GM21360 (cell line): ENCODE measurements around the gene GPATCH8.
"Not testable (repeated sequence)": the region's sequence is repeated elsewhere in the genome, so short reads cannot be mapped to it uniquely, and the experiment has no call there.

Experiments
- ATAC-seq: cut with Tn5 transposase; IDR thresholded peaks from one replicate; pipeline ENCODE4 v1.9.1; 2021; ENCODE audit warnings: mild to moderate bottlenecking, moderate library complexity; ENCODE audit not compliant: unreplicated experiment

The GPATCH8 gene

DNA sequence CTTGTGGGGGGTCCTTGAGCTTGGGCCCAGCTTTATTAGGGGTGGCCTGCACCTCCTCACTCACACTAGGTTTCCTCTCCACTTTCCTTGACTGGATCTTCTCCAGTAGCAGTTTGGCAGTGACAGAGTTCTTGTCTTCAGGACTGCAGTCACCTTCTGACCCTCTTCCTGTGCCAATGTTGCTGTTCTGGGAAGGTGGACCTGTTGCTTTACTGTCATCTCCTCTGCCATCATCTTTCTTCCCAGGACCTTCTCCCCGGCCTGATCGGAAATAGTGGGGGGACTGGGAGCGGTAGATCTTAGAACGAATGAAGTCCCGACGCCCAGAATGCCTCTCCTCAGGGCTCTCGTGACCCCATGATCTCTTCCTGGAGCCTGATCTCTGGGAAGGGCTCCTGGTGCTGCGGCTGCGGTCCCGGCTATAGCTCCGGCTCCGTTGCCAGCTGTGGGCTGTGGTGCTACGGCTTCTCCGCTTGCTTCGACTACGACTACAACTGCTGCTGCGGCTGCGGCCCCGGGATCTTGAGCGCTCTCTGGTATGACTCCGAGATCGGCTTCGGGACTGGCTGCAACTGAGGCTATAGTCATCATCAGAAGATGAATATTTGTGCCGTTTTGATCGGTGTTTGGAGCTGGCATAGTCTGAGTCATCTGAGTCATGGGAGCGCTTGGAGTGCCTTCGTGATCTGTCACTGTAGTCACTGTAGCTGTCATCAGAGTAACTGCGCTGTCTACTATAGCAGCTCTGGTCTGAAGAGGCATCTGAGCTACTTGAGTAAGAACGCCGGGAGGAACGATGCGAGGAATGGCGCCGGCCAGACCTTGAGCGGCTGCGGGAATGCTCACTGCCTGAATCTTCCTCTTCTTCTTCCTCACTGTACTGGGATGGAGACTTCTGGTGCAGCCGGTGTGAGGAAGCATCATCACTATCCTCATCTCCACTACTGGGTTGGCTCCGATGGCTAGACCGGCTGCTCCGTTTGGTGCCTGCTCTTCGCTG lies 104.2 kb downstream of the GPATCH8 start:
- ATAC-seq: no peak

DNA sequence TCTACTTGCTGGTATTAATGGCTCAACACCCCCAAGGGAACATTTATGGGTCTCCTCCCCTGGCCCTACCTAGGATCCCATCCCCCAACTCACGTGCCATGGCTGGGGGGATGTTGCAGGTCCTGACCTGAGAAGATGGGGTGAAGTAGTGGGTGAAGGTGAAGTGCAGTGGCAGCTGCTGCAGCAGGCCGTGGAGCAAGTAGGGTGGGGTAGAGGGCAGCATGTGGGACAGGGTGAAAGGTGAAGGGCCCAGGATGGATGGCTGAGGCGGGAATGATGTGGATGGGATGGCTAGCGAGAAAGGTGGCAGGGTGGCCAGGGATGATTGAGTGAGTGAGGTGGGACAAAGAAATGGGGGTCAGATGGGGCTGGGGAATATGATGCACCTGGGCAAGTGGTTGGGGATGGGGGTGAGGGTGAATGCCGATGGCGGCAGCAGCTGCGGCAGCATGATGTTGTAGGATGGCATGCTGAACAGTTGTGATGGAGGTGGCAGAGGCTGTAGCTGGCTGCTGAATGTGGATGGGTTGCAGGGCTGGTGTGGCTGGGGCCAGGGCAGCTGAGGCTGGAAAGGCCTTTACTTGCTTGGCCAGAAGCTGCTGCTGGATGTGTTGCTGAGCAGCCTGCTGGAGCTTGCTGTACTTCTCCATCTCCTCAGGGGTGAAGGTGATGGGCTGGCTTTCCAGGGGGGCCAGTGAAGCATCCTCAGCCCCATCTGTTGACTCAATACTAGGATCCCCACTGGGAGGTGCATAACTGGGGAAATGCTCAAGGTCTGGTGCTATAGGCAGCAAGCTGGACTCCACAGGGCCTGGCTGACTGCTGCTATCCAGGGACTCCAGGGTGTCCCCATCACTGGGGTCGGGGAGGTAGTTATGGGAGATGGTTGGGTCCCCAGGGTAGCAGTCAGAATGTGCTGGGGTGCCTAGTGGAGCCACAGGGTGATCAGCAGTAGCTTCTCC lies 105.4 kb downstream of the GPATCH8 start:
- no peak for ATAC-seq

DNA sequence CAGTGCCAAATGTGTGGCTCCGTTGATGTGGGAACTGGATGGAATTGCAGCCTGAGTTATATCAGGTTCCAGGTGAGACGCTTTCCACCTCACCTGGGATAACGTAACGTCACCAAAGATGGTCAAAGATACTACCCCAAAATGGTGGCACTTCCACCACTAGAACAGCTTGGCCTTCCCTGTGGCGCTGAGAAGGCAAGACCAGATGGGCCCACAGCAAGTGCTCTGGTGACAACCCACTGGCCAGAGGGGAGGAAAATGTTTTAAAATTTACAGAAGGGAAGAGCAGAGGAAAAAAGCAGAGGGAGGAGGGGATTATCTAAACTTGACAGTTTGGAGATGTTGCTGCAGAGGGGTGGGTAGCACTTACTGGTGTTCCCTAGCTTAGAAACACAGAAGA lies 106.3 kb downstream of the GPATCH8 start:
- no peak for ATAC-seq

DNA sequence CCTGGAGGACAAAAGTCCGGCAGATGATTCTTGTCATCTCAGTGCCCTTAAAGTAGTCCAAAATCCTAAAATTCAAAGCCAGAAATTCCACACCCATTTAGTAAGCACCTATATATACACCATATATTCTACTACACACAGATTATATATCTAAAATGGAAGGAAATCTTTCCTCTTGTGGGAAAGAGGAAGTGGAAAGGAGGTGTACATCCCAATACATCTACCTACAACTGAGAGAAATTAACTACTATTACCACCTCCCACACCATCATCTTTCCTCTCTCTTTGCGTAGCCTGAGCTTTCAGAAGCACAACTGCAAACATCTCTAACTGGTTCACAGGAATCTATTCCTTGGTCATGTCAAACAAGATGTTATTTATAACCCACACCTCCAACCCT lies 108.4 kb downstream of the GPATCH8 start:
- ATAC-seq: no peak

DNA sequence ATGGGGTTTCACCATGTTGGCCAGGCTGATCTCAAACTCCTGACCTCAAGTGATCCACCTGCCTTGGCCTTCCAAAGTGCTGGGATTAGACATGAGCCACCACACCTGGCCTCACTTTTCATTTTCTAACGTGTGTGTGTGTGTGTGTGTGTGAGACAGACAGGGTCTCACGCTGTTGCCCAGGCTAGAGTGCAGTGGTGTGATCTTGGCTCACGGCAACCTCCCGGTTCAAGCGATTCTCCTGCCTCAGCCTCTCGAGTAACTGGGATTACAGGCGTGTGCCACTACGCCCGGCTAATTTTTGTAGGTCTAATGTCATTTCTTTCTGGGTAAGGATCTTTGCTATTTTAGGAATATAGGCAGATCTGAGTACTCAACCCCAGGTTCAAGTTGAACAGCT lies 109.1 kb downstream of the GPATCH8 start:
- not testable (repeated sequence) for ATAC-seq

DNA sequence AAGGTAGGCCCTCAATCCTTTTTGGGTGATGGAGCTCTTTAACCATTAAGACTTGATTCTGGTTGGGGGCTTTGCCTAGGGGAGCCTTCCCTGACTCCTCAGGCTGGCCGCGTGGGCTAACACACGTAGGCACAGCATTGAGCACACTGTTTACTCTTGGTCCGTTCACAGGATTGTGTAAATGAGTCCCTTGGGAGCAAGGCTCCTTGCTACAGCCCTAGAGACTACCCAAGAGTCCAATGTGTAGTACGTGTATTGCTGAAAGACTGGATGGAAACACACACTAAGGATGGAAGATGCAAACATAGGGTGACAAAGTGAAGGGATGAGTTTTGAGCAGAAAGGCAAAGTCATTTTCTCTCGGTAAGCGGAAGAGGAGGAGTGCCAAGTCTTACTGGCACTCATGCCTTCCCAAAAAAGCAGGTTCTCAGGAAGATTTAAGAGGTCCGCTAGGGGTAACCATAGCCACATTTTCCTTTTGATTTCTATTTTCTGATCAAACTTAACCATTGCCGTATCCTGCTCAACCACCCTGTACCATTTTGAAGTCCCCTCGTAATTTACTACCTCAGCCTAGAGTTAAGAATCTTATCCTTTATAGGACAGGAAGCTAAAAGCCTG lies 112.8 kb downstream of the GPATCH8 start:
- no peak for ATAC-seq

DNA sequence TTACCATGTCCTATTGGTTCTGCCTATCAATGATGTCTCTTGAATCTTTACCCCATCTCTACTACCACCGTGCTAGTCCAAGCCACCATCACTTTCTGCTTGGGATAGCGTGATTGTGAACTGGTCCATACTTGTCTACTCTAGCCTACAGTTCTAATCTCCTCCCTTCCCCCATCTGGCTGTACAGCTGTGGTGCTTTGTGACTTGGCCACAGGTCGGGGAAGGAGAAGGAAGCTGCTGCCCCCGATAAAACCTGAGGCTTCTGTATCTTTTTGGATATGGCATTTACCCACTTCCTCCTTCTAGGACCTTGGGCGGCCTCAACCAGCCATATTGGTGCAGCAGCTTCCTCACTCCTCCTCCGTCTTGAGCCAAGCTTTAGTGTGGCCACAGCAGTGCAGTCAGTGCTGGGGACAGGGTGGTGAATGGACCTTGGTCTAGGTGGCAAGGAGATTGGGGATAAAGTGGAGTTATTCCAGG lies 113.4 kb downstream of the GPATCH8 start:
- ATAC-seq: no peak

DNA sequence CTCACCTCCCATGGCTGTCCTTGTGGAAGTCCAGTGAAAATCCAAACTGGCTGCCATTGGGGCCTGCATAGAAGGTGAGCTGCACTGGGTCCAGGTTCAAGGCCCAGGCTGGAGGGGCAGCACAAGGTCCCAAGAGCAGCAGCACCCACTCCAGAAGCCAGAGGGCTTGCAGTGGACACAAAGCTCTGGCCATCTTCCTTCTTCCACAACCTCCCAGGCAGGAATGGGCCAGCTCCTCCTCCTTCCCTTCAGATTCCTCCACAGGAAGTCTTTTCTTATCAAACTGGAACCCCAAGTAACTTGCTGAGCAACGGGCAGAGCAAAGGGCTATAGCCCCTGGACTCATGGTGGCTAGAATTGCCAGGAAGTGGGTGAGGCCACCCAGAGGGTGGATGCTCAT lies 113.9 kb downstream of the GPATCH8 start, which contains the start of gene ITGA2B:
Gene ITGA2B, minus strand, starts transcription at position 369 of the 400 bp plus-strand sequence. Its CDS starts 176 bp downstream, at position 193.
- ATAC-seq: no peak

DNA sequence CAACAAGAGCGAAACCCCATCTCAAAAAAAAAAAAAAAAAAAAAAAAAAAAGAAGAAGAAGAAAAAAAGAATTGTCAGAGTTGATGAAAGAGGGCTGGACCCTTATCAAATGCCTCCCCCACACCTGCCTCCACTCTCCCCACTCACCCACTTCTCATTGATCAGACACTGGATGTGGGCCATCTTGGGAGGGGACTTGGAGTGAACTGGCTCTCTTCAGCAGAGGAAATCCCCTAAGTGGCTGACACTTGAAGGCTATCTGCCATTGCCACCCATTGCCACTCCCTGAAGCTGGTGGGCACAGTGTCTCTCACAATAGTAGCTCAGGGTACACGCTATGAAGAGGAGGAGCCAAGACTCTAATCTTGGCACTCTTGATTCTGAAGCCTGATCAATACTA lies 115.4 kb downstream of the GPATCH8 start:
- ATAC-seq: no peak

DNA sequence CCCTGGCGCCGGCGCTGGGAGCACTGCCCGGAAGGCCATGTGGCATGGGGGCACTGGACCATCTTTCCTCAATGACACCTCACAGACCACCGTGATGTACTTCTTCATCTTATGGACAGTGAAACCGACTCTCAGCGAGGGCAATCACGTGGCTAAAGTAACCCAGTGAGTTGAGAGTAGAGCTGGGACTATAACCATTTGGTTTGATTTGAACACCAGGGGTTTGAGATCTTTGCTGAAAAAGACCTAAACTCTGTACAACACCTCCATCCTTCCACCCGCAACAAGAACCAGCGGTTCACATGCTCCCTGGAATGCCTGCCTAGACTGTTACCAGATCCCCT lies 117.1 kb downstream of the GPATCH8 start:
- no peak for ATAC-seq

DNA sequence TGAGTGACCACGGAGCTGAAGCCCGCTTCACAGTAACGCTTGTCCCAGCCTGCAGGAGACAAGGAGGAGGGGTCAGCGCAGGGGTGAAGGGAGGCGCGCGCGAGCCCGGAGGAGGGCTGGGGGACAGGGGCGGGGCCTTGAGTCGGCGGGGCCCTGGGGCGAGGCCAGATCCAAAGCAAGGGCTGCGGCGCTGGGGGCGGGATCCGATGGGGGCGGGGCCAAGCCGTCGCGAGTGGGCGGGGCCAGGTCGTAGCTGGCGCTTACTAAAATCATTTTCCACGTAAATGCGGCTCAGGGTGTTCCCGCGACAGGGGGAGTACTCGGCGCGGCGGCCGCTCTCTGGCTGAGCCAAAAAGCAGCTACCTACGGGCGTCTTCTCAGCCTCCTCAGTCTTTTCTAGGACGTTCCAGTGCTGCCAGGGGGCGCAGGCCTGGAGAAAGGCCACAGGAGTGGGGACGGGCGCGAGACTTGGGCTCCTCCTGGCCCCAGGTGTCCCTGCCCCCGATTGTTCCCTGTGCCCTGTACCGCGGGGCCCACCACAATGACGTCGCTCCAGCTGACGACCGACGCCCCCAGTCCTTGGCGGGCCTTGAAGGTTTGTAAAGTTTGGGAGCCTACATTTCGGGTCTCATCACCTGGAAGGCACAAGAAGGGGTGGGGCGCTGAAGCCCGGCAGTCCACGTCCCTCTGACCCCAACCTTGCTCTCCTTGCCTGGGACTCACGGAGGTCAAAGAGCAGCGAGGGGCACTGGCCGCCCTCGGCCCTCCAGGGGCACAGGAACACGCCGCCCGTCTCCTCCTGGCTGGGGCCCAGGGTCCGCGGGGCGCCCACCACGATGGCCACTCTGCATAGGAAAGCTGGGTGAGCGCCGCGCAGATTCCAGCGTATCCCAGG lies 117.7 kb downstream of the GPATCH8 start:
- ATAC-seq: peak; percentile 69

DNA sequence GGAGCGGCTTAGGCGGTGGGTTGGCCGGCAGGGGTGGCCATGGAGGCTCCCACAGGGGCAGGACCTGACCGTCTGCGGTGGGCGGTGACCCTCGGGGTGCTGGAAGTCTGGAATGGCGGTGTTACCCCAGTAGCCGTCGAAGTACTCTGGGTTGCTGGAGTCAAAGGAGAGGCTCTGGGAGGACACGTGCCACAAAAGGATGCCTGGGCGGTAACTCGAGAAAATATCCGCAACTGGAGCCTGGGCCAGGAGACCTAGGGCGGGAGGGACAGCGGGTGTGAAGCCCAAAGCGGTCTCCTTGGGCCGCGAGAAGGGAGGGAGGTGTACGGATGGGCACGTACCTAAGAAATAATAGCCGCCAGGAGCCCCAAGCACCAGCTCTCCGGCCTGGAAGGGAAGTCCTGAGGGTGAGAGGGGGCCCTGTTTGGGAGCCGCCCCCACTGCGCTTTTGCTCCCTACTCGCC lies 118.4 kb downstream of the GPATCH8 start:
- no peak for ATAC-seq

DNA sequence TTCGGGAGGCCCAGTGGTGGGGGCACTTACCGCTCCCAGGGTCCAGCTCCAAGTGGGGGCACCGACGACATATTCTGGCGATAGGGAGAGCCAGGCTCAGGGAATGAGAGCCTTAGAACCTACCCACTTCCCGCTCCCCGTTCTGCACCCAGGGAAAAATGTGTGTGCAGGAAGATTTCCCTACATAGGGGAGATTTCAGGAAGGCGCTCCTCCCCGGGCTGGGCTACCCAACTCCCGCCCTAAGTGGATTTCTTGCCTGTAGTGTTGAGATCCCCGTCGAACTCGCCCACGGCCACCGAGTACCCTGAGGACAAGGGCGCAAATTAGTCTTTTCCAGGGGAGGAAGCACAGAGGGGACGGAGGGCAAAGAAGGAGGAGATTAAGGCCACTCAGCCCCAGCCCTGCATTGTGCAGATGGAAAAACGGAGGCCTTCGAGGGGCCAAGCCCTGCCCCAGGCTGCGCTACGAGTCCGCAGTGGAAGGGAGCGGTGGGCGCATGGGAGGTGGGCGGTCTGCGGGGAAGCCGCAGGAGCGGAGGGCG lies 118.9 kb downstream of the GPATCH8 start:
- ATAC-seq: no peak

DNA sequence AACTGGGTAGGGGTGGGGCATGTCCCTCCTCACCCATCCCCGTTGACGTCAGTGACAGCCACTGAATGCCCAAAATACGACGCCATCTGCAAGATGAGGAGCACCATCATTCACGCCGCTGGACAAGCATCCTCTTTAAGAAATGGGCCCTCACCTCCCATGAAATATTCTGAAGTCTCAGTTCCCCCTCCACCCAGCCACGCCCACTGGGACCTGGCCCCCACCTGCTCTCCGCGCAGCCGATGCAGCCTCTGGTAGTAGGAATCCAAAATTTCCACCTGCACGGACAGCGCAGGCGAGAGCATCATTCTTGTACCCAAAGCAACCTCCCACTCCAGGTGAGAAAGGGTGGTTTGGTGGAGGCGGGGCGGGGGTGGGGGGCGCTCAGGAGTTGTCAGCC lies 119.3 kb downstream of the GPATCH8 start:
- no peak for ATAC-seq

DNA sequence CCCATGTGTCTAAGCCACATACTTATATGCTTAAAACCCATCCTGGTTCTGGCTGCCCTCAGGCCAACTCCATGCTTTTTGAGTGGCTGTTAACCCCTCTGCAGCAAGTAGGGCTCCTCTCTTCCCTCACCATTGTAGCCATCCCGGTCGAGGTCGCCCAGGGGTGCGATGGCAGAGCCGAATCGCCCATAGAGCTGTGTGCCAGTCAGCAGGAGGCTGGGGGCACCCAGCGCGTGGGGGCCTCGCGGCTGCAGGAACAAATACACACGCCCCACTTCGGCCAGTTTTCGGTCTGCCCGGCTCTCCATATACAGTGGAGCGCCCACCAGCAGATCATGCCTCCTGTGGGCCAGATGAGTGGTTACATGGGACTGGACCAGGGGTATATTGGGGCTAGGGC lies 119.8 kb downstream of the GPATCH8 start:
- ATAC-seq: no peak

DNA sequence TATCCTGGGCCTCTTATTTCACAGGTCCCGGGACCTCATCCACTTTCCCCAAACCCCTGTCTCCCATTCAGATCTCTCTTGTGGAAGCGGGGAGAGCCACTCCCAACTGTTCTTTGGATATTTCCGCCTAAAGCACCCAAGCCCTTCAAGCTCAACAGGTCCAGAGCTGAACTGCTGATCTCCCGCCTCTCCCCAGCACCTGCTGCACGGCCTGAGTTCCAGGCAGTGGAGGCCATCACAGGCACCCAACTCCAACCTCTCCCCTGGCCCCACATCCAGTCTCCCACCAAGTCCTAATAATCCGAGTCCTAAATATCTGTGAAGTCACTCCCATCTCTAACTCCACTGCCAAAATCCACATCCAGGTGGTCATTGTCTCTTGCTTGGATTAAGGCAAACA lies 120.3 kb downstream of the GPATCH8 start:
- no peak for ATAC-seq

DNA sequence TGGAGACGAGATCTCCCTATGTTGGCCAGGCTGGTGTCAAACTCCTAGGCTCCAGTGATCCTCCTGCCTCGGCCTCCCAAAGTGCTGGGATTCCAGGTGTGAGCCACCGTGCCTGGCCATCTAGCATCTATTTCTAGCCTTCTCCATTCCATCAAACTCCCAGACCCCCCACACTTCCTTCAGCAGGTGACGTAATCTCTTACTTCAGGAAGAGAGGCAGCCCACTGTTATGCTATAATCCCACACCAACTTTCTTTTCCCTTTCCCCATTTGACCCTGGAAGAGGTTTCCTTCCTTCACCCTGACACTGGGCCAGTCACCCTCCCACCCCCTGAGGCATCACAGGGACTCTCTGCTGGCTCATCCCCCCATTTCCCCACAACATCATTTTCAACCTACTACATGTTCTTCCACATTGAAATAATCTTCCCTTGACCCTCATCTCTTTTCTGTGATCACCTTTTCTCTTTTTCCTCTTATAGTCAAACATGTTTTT lies 121.3 kb downstream of the GPATCH8 start:
- ATAC-seq: no peak

DNA sequence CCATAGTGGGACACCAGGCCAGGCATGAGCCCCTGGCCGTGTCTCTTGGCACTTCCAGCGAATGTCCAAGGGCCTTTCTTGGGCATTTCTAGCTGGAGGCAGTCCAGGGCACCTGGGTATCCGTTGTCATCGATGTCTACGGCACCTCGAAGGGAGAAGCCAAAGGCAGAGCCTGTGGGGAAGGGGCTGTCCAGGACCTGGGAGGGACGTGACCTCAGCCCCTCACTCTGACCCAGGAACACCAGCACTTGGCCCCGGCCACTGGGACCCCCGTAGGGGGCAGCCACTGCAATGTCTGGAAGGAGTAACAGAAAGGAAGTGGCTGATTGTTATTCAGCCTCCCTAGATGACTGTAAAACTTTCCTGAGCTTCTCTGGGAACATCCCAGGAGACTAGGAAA lies 122.4 kb downstream of the GPATCH8 start:
- no peak for ATAC-seq

DNA sequence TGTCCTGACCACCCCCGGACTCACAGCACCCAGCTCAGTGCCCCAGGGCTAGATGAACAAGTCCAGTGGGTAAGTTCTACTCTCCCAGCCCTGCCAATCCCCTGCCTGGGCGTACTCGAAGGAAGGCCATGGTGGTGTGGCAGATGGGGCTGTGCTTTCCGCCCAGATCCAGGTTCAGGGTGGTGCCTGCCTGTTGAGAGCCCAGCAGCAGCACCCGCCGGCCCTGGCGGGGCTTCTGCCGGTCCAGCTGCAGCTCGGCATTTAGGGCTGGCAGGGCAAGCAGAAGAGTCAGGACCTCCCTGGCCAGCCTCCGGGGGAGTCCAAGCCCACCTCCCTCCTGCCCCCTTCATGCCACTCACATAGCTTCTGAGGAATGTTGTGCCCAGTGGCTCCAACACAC lies 123.3 kb downstream of the GPATCH8 start:
- no peak for ATAC-seq
